COLO668 (cell line): ENCODE measurements around the gene AARSD1.
"Not testable (repeated sequence)": the region's sequence is repeated elsewhere in the genome, so short reads cannot be mapped to it uniquely, and the experiment has no call there.

Source experiments
- DNase-seq: peaks from one replicate; lab custom pipeline; 2025; ENCODE audit not compliant: unreplicated experiment; lab: John Stamatoyannopoulos, UW

AARSD1 gene

DNA sequence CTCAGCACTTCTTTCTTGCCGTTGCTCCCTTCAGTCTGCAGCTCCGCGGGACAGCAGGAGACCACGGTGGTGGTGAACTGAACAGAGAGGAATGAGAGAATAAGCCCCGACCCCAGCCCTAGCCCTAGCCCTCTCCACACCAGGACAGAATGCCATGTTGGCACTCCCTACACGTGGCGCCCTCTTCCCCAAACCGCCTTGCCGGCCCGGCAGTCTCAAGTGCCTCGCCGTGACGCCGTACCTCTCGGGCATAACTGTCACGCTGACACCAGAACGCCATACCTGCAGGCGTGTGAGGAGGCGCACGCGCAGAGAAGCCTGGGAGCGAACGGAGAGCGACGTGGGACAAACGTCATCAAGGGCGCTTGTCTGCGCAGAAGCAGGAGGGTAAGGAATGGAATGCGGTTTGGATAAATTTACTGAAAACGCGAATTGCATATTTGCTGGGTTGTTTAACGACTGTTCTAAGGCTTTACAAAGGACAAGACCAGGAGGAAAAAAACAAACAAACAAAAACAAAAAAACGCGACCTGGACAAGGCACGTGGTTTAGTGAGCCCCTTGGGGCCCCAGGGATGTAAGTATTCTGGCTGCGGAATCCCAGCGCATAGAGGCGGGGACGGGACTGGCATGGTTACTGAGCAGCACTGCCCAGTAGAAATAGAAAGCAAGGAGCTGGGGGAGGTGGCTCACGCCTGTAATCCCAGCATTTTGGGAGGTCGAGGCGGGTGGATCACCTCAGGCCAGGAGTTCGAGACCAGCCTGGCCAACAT, at the start of gene AARSD1:
Gene AARSD1, minus strand, starts transcription at position 294 of the 772 bp plus-strand sequence. Its CDS starts 14 bp downstream, at position 280.
- peak; percentile 87 for DNase-seq

DNA sequence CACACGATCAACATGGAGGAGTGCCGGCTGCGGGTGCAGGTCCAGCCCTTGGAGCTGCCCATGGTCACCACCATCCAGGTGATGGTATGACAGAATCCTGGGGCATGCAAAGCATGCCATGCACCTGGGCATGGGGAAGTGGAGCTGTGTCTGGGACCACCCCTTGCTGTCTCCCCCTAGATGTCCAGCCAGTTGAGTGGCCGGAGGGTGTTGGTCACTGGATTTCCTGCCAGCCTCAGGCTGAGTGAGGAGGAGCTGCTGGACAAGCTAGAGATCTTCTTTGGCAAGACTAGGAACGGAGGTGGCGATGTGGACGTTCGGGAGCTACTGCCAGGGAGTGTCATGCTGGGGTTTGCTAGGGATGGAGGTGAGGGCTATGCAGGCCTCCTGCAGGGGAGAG, 49.0 kb upstream of the AARSD1 start:
- no peak for DNase-seq

- DNase-seq = no peak
Measured at GRCh38 chr17:43011728-43012472, 47.6 kb upstream of the AARSD1 start.

DNA sequence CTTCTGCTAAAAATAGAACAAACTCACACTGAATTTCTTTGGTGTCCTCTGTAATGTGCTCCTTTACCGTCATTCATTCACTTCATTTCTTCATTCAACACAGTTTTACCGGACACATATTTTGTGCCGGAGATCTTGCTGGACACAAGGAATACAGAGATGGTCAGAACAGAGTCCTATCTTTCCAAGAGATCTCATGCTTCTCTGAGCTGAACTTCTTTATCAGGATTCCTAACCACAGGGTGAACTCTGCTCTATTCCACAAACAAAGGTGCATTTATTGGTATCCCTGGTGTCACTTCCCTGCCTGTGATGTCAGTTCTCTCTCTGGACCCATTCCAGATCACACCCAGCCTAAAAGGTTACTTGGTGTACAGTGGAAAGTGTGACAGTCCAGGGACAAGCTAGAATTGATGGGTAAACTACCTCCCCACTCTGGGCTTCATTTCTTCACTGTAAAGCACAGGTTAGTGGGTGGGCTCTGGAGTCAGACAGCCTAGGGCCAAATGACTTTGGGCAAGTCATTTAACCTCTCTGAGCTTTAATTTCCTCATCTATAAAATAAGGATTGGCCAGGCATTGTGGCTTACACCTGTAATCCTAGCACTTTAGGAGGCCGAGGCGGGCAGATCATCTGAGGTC, 46.5 kb upstream of the AARSD1 start:
- DNase-seq = no peak

DNA sequence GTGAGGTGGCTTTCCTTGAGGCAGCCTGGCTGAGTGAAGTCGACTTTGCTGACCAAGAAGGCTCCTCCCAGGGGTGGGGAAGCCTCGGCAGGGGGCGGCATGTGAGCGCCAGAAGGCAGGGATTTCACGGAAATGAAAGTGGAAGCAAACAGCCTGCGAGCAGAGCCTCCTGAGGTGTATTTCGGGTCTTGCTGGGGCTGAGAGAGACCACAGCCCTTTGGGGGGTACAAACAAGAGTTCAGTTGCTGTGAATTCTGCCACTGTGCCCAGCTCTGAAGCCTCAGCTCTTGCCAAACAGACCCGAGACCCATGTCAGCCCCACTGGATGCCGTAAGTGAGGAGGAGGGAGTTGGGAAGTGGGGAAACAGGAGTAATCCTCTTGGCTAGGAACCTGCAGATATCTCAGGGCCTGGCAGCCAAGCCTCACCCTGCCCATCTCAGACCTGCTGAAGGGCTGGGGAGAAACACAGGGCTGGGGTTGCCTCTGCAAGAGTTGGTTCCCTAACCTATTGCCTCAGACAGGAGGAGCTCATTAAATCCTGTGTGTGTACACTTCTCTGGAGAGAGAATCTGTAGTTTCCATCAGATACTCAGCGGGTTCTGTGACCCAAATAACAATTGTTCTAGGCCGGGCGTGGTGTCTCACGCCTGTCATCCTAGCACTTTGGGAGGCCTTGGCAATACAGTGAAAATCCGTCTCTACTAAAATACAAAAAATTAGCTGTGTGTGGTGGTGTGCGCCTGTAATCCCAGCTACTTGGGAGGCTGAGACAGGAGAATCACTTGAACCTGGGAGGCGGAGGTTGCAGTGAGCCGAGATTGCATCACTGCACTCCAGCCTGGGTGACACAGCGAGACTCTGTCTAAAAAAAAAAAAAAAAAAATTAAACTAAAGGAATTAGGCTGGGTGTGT, 42.6 kb upstream of the AARSD1 start, which contains the start of gene IFI35:
Gene IFI35, plus strand, starts transcription at position 146 of the 913 bp plus-strand sequence. Its CDS starts 164 bp downstream, at position 310.
- peak; percentile 51 for DNase-seq

GRCh38 chr17:43003542-43004172, 39.4 kb upstream of the AARSD1 start:
- DNase-seq = no peak

DNA sequence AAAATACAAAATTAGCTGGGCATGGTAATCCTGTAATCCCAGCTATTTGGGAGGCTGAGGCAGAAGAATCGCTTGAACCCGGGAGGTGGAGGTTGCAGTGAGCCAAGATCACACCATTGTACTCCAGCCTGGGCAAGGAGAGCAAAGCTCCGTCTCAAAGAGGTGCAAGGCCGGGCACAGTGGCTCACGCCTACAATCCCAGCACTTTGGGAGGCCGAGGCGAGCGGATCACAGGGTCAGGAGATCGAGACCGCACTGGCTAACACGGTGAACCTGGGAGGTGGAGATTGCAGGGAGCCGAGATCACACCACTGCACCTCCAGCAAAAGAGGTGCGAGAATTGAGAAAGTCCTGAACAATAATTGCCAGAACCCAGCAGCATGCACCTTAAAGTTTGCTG, 36.6 kb upstream of the AARSD1 start:
- not testable (repeated sequence) for DNase-seq

DNA sequence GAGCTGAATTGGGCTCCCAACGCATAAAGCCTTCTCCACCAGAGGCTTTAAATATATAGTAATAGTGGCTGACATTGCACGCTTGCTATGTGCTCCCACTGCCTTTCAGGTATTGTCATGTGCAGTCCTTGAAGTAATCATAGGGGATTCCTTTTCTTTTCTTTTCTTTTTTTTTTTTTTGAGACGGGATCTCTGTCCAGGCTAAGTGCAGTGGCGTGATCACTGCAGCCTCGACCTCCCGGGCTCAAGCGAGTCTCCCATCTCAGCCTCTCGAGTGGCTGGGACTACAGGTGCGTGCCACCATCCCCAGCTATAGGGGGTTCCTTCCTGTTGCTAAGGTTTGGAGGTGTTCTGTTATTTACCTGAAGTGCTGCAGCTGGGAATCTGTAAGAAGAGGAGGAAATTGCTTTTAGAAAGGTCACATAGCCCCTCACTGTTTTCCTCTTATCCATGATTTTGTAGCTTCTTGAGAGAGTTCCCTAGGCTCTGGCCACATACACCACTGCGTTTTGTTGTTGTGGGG, 34.8 kb upstream of the AARSD1 start:
- DNase-seq = no peak

GRCh38 chr17:42997984-42998938, 34.0 kb upstream of the AARSD1 start, which contains the start of gene RPL27:
RPL27 (plus strand) TSS chr17:42998419; CDS start chr17:42998751, 332 bp downstream.
- DNase-seq = peak; percentile 95

DNA sequence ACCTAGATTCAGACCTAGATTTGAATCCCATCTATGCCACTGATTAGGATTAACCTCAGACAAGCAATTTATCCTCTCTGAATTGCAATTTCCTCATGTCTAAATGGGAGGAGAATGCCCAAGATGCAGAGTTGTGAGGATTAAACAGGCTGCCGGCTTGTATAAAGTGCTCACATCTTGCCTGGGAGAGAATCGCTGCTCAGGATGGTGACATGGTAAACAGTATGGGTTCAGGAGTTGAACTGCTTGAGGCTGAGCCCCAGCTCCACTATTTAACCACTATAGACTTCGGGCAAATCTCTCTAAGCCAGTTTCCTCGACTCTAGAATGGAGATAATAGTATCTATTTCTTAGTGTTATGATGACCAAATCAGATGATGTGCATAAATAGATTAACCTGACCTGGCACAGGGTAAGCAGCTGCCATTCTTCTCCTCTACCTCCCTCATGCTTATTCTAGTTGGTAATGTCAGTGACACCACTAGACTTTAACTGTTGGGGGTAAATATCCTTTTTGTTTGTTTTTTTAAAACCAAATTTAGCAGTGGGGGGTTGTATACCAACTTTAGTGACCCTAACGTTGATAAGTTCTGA, 33.2 kb upstream of the AARSD1 start:
- no peak for DNase-seq

GRCh38 chr17:42993913-42994312, 29.7 kb upstream of the AARSD1 start:
- not testable (repeated sequence) for DNase-seq

- DNase-seq = no peak
Measured at GRCh38 chr17:42992872-42993271, 28.6 kb upstream of the AARSD1 start.

GRCh38 chr17:42991471-42991870, 27.2 kb upstream of the AARSD1 start:
- no peak for DNase-seq

- no peak for DNase-seq
Measured at GRCh38 chr17:42989726-42990652, 25.7 kb upstream of the AARSD1 start.

- DNase-seq = no peak
Measured at GRCh38 chr17:42989141-42989540, 24.9 kb upstream of the AARSD1 start.

DNA sequence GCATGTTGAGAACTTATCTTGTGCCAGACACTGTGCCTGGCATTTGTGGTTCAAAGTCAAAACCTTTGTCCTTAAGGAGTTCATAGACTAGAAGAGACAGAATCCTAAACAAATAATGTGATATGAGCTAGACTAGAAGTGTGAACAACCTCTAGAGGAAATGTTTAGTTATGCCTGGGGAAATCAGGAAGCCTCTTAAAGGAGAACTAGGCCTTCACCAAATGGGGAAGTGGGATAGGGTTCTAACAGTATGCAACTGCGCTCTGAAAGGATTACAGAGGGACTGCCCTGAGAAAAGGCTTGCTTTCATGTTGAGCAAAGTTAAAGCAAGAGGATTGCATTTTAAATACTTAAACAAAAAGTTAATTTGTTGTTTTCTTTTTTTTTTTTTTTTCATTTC, 21.0 kb upstream of the AARSD1 start:
- DNase-seq = no peak

DNA sequence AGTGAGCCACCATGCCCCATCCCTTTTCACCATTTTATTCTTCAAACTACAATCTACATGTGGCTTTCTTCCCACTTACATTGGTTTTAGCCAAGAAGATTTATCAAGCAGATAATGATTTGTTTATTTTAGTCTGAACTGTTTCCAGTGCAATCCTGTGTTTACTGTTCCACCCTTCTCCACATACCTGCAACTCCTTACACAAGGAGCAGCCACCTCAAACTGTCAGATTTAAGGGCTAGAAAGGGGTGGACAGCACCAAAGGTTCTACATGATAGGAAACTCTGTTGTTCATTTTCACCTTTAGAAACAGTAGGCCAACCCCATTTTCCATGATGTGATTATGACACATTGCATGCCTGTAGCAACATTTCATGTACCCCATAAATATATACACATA, 18.0 kb upstream of the AARSD1 start:
- DNase-seq = no peak
